Measurements from ENCODE around the gene ISCU.

ISCU gene

DNA sequence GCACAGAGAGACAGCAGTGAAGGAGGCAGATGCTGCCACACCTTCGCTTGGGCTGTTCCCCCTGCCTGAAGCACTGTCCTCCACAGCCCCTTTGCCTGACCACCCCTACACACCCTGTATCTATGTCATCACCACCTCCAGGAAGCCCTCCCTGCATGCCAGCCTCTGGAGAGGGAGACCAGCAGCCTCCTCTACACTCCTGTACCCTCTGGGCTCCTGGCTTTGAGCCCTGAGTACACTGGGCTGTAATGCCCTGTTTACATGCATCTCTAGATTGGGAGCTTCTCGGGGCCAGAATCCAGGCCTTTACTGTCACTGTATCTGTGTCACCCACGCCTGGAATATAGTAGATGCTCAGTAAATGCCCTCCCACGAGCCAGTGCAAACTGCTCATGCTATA is 41.3 kb downstream of the ISCU start:
- DNase-seq (ENCODE audit: low read depth in 2 of 2): no peak

DNA sequence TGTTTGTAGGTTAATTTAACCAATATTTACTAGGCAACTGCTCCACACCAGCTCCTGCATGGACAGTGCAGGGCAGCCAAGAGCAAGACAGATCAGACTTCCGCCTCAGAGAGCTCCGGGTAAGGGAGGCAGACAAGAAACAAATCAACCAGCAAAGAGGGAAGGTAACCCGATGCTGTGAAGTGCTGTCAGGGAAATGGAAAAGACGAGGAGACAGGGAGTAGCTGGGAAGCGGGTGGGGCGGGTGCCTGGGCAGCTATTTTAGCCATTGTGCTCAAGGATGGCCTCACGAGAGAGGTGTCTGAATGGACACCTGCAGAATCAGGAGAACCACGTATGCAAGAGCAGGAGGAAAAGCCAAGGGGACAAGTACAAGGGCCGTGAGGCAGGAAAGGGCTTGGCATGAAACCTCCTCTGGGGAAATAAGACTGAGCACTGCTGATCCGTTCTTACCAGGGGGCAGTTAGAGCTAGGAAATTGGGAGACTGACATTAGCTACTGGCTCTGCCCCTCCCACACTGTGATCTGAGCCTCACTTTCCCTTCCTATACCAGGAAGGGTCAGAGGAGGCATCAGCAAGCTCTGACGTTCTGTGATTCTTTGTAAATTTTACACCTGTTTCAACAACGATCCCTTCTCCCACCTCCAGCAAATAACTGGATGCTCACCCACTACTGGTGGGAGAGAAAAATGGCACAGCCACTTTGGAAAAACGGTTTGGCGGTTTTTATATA is 42.0 kb downstream of the ISCU start:
- no peak for DNase-seq (ENCODE audit: low read depth in 2 of 2)

DNA sequence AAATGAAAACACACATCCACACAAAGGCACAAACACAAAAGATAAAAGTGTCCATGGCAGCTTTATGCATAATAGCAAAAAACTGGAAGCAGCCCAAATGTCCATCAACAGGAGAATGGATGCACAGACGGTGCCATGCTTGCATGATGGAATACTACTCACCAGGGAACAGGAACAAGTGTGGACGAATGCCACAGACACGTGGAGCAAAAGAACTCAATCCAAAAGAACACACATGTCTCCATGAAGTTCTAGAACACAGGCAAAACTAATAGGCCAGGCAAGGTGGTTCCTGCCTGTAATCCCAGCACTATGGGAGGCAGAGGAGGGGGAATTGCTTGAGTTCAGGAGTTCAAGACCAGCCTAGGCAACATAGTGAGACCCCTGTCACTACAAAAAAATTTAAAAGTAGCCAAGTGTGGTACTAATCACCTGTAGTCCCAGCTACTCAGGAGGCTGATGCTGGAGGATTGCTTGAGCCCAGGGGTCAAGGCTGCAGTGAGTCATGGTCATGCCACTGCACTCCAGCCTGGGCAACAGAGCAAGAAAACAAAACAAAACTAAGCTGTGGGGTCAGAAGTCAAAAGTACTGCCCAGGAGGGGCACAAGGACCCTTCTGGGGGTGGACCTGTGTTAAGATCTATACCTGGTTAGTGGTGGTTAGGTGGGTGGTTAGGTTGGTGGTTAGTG is 42.7 kb downstream of the ISCU start:
- DNase-seq (ENCODE audit: low read depth in 2 of 2): no peak

DNA sequence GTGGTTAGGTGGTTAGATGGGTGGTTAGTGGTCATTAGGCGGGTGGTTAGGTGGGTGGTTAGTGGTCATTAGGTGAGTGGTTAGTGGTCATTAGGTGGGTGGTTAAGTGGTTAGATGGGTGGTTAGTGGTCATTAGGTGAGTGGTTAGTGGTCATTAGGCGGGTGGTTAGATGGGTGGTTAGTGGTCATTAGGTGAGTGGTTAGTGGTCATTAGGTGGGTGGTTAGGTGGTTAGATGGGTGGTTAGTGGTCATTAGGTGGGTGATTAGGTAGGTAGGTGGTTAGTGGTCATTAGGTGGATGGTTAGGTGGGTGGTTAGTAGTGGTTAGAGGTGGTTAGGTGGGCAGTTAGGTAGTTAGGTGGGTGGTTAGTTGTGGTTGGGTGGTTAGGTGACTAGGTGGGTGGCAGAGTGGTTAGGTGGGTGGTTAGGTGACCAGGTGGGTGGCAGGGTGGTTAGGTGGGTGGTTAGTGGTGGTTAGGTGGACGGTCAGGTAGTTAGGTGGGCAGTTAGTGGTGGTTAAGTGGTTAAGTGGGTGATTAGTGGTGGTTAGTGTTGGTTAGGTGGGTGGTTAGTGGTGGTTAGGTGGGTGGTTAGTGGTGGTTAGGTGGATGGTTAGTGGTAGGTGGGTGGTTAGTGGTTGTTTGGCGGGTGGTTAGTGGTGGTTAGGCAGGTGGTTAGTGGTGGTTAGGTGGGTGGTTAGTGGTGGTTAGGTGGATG is 43.5 kb downstream of the ISCU start:
- no peak for DNase-seq (ENCODE audit: low read depth in 2 of 2)

DNA sequence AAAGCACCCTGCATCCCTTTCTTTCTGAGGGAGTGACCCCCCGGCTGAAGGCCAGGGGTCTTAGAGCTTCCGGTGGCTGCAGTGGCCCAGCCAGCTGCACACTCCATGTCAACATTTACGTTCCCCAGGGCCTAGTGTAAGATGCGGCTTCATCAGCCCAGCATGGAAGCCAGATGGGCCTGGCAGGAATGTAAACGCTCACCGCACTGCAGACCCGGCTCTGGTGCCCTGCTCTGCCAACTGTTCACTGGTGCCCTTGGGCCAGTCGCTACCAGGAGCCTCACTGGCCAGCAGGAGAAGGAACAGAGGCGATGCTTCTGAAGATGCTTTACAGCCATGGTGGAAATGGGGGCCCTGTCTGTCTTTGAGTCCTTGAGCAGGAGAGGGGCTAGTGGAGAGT is 44.1 kb downstream of the ISCU start:
- no peak for DNase-seq (ENCODE audit: low read depth in 2 of 2)

DNA sequence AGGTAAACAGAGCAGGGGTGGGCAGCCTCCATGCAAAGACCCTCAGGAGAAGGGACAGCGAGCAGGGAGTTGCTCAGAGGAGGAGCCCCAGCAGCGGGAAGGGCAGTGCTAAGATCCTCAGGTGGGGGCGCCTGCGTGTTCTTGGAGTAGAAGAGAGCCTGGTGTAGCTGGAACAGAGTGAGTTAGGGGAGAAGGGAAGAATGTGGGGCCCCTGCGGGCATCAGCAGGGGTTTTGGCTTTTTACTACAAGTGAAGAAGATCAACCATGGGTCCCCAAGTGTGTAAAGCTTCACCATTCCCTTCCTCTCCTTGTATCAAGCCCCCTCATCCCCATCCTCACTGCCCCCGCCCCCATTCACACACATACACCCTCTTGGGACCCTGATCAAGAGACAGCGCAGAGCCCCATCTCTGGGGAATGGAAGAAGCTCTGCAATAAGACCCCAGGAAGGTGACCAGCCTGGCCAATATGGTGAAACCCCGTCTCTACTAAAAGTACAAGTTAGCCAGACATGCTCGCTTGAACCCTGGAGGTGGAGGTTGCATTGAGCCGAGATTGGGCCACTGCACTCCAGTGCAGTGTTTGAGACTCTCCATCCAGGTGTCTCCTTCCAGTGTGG is 45.7 kb downstream of the ISCU start:
- no peak for DNase-seq (ENCODE audit: low read depth in 2 of 2)

DNA sequence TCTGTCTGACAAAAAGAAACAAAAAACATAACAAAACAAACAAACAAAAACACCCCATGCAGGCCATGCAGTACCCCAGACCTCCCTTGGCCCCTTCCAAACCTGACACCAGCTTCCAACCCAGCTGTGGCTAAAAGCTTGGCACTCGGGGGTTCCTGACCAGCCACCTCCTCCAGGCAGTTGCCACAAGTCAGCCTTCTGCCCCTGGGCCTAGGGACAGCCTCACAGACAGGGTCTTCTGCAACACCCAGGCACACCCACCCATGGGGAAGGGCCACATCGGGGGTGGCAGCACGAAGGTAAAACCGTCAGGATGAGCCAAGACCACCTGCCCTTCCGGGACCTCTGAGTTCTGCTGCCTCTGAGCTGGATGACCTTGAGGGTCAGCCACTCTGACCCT is 46.2 kb downstream of the ISCU start:
- no peak for DNase-seq (ENCODE audit: low read depth in 2 of 2)

DNA sequence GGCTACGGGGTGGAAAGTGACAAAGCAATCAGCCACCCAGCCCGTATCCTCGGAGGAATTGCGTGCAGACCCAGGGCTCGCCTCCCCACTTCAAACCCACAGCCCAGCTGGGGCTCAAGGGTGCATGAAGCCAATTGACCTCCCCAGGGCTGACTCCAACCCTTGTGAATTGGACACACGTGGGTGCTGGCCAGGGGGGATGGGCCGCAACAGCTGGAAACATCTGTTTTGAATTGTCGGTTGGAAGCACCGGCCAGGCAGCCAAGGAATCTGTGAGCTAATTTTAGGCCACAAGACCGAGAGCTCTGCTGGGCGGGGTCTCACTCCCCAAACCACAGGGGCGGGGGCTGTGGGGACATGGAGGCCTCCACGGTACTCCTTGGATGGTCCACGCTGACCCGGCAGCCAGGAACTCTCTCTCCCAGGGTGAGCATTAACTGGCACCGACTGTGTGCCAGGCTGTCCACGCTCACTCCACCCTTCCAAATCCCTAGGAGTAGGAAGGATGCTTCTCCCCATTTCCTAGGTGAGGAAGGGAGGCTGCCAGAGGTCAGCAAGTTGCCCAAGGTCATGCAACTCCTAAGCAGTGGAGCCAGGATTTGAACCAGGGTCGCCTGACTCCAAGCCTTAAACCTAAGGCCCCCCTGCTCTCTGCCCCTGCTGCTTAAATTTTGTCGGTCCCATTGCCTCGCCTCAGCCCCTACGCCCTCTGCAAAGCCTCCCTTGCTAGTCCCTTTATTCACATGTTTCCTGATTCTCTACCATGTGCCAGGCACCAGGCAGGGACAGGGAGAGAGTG is 47.3 kb downstream of the ISCU start:
- DNase-seq (ENCODE audit: low read depth in 2 of 2): no peak

DNA sequence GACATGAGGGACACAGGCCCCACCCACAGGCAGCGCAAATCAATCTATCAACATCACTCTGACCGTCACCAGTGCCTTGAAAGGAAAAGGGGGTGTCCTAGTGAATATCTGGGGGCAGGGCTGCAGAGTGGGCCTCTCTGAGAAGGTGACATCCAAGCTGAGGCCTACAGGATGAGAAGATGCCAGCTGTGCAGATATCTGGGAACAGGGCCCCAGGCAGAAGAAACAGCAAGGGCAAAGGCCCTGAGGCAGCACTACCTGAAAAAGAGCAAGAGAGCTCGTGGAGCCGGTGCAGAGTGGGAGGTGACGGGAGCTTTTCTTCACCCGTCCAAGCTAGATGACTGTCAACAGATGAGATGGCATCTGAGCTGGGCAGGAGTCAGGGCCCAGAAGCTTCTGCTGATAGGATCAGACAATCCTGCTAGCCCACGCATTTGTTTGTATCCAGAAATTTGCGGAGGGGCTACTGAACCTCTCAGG is 48.0 kb downstream of the ISCU start:
- no peak for DNase-seq (ENCODE audit: low read depth in 2 of 2)

DNA sequence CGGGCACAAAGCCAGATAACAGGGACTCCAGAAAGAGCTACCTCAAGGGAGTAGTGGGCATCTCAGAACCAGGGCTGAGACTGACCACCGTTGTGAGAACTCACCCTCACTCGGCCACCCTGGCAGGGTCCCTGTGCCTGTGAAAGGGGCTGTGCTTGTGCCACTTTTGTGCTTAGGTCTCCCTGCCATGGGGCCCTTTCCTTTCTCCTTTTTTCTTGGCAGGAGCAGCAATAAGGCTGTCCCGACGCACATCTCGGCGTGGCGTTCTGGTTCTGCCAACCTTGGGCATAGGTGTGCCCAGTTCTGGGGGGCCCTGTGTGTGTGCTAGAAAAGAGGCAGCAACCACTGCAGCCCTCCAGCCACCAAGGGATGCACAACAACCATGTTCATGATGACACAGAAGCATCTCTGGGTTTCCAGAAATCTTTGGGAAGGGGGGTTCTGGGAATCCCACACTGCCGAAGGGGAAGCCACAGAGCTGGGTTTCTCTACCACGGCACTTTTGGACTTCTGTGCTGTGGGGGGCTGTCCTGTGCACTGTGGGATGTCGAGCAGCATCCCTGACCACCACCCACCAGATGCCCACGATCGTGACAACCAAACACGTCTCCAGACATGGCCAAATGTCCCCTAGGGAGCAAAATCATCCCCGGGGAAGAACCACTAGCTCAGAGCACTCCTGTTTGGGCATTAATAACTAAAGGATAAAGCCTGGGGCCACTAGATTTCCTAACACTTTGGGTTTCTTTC is 48.6 kb downstream of the ISCU start:
- DNase-seq (ENCODE audit: low read depth in 2 of 2): no peak

DNA sequence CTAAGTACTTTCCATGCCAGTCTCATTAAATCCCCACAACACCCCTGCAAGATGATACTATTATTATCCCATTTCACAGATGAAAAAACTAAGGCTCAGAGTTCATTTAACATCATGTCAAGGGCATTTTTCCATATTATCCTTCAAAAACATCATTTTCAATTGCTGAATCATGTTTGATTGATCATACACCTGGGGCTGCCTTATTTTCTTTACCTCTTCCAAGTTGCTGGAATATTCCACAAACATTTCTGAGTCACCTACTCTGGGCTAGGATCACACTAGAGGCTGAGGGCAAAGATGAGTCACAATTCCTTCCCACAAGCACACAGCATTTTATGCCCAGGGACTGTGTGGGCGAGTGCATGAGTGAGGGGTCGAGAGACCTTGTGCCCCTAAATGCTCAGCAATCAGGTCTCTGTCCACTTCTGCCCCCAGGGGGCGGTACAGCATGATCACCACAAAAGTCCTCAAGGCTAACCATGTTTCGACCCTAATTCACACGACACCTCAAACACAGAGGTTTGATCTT is 49.6 kb downstream of the ISCU start:
- DNase-seq (ENCODE audit: low read depth in 2 of 2): peak in 1 of 2 donors; percentile 42

DNA sequence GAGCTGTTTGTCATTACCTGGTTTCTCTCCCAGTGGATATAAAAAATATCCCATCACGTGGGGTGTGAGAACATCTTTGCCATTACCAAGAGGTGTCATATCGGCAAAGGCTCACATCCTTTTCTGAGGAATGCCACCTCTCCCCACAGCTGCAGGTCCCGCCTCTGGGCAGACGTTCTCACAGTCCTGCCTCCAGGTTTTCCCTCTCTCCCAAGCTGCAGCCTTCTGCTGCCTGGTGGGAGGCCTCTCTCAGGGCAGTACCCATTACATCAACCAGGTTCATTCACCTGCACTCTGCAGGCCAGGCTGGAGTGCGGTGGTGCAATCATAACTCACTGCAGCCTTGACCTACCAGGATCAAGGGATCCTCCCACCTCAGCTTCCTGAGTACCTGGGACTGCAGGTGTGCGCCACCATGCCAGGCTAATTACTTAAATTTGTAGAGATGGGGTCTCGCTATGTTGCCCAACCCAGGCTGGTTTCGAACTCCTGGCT is 50.4 kb downstream of the ISCU start:
- no peak for DNase-seq (ENCODE audit: low read depth in 2 of 2)

DNA sequence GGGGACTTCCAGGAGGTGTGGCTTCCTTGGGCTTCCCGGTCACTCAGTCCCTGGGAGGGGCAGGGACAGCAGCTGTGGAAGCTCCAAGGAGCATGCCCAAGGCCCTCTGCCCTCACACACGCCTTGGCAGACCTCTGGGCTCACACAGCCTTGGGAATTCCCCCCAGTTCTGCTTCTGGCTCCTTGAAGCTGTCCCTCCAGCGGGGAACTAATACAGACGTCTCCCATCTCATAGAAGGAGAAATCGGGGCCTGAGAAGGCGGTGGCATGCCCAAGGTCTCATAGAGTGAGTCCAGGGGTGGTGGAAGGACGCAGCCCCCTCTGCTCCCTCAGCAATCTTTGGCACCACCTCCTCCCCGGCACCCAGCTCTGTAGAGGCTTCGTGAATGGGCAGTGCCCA is 51.2 kb downstream of the ISCU start:
- DNase-seq (ENCODE audit: low read depth in 2 of 2): no peak

DNA sequence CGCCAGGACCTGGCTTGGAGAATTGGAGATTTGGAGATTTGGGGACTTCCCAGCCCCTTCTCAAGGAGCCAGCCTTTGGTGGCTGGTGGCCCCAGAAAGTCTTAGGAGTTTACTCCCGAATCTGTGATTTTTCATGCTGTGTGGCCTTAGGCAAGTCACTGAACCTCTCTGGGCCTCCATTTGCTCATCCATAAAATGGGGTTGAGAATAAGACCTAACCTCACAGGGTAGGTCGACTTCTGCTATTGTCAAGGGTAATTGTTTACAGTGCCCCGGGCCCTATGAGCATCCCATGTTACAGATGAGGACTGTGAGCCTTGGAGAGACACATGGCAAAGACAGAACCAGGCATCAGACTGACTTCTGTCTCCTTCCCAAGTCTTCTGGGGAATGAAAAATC is 51.6 kb downstream of the ISCU start:
- DNase-seq (ENCODE audit: low read depth in 2 of 2): no peak

DNA sequence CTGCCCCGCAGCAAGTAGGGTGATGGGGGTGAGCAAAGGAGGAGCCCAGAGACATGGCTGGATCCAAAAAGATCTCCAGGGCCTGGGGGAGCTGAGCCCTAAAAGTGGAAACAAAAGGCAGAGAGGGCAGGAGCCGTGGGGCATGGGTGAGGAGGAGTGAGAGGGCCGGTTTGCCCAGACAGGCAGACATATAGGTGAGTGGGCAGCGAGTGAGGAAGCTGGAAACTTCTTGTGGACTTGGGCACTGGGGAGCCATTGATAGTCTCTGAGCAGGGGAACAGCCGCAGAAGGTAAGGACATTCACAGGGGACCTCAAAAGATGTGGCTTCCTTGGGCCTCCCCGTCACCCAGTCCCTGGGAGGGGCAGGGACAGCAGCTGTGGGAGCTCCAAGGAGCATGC is 52.2 kb downstream of the ISCU start:
- no peak for DNase-seq (ENCODE audit: low read depth in 2 of 2)

DNA sequence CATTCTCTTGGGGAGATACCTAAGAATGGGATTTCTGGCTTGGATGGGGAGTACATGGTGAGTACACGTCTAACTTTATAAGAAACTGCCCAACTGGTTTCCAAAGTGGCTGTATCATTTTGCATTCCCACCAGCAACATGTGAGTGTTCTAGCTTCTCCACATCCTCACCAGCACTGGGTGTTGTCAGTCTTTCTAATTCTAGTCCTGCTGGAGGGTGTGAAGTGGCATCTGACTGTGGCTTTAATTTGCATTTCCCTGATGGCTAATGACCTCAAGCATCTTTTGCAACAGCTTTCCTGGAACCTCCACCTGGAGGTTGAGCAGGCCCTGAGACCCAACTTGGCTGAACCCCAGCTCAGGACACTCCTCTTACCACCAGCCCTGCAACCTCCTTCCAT is 53.5 kb downstream of the ISCU start:
- no peak for DNase-seq (ENCODE audit: low read depth in 2 of 2)

DNA sequence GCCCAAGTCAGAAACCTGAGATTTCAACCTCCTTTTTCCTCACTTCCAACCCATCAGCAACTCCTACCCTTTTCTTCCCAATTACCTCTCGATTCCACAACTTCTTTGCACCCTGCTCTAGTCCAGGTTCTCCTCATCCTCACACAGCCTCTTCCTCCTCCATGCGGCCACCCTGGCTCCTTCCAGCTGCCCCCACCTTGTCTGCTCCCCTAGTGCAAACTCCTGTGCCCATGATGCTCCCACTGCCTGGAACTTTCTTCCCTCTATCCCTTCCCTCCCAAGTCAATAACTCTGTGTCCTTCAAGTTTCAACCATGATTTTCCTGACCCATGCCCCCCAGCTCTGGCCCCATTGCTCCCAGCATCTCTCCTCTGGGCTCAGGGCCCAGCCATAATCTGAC is 54.0 kb downstream of the ISCU start:
- DNase-seq (ENCODE audit: low read depth in 2 of 2): no peak

DNA sequence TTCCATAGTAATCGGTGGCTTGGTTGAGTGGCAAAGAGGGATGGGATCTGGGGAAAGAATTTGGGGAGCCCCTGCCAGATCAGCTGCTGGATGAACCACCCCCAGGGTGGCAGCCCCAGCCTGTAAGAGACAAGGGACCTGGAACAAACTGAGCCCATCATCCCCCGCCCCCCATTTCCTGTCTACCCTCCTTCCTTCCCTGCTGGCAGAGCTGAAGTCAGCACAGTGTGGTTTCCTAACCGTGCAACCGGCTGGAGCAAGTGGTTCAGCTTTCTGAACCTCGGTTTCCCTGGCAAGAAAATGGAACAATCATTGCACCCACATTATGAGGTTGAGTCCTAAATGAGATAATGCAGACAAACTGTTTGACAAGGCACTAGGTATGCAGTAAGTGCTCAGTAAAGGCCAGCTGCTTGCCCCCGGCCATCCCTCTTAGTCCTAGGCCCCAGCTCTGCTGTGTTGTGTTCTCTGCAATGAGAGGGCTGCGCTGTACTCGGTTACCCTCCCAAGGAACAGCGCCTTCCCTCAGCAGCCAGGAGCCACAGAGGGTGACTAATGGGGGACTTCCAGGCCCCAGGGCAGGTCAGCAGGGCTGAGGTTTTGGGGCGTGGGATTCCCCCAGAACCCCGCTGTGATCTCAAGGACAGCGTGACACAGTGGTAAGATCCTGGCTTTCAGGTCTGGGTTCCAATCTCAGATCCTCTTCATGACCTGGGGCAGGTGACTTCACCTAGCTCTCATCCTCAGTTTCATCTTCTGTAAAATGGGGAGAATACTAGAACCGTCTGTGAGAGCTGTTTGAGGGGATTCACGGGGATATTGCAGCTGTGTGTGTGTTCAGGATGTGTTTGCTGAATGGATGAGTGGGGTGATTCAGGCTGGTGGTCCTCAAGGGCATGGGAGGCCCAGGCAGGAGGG is 54.8 kb downstream of the ISCU start:
- peak; percentile 63 to 67 for DNase-seq (ENCODE audit: low read depth in 2 of 2)
